Spleen (tissue), 11 donors: ENCODE data around the gene CAV1. TPM values are rescaled to one million over a fixed set of nuclear protein-coding genes. Genes with fewer than 3 reads are reported as not detected.

Experiments
- DNase-seq: peaks from one replicate; pipeline ENCODE4 v3.0.0-alpha.2; 2020
- H3K27ac ChIP-seq, 8 donors: fragments of 200-600 bp; sonication (generic) in 7 of 8; 1 replicate in 4 of 8; 2 replicates in 4 of 8; pipeline versions ENCODE4 v1.5.0 to v1.8.0; 2016 to 2021; ENCODE audit warnings: inconsistent platforms in 4 of 8, mild to moderate bottlenecking in 4 of 8, moderate library complexity in 1 of 8
- H3K27me3 ChIP-seq, 7 donors: fragments of 200-600 bp; sonication (generic) in 6 of 7; replicated peaks in 1 of 7; 1 replicate in 4 of 7; 2 replicates in 3 of 7; pipeline versions ENCODE4 v1.5.0 to v1.8.0; 2016 to 2021; ENCODE audit warnings: inconsistent platforms in 3 of 7, mild to moderate bottlenecking in 1 of 7
- H3K36me3 ChIP-seq, 6 donors: fragments of 200-600 bp; sonication (generic) in 5 of 6; 1 replicate in 4 of 6; 2 replicates in 2 of 6; pipeline versions ENCODE4 v1.5.0 to v1.8.0; 2016 to 2021; ENCODE audit warnings: inconsistent platforms in 2 of 6
- H3K4me1 ChIP-seq, 6 donors: fragments of 200-600 bp; sonication (generic) in 5 of 6; 1 replicate in 3 of 6; 2 replicates in 3 of 6; pipeline versions ENCODE4 v1.5.0 to v1.8.0; 2016 to 2021; ENCODE audit warnings: inconsistent platforms in 3 of 6
- H3K4me3 ChIP-seq, 8 donors: fragments of 200-600 bp; sonication (generic) in 7 of 8; 1 replicate in 4 of 8; 2 replicates in 4 of 8; pipeline versions ENCODE4 v1.5.0 to v1.8.0; 2016 to 2021; ENCODE audit warnings: inconsistent platforms in 4 of 8, mild to moderate bottlenecking in 4 of 8, moderate library complexity in 2 of 8
- H3K9me3 ChIP-seq, 8 donors: fragments of 200-600 bp; sonication (generic) in 7 of 8; 1 replicate in 4 of 8; 2 replicates in 4 of 8; pipeline versions ENCODE4 v1.5.0 to v1.8.0; 2016 to 2021; ENCODE audit warnings: inconsistent platforms in 4 of 8
- POLR2A ChIP-seq, 3 donors: fragments of 450-650 bp; IDR thresholded peaks; one replicate each; pipeline ENCODE4 v1.5.1; 2017; ENCODE audit warnings: antibody characterized with exemption in 3 of 3, mild to moderate bottlenecking in 1 of 3
- POLR2AphosphoS5 ChIP-seq, 3 donors: sonication (generic); formaldehyde crosslinking; IDR thresholded peaks; one replicate each; pipeline ENCODE4 v1.5.1; 2017; ENCODE audit warnings: antibody characterized with exemption in 3 of 3
- WGBS, 5 donors: extraction: QIAGEN DNeasy Blood & Tissue Kit in 3 of 5; methylation state at CpG; one replicate each; pipeline versions ENCODE4 v1.1.5 to v1.1.7; 2013 to 2018; 5-methylcytosine and 5-hydroxymethylcytosine counted together
- intact Hi-C: fragments of 100-400 bp; cut with DNase I; formaldehyde crosslinking; loops from one replicate; pipeline ENCODE4 v1.15.0; 2023; ENCODE audit warnings: low total_unique reads
- polyA plus RNA-seq, 3 donors: library from polyadenylated mRNA; stranded (reverse); fragments of 200-250 nt; gene quantifications; one replicate each; pipeline ENCODE4 v1.2.1, GENCODE V29; 2013
- total RNA-seq, 7 donors: library from RNA; depleted of rRNA in 3 of 7; stranded (reverse); fragments of >200 nt in 3 of 7; fragmentation: NEBNext Ultra II Directional in 4 of 7; extraction: Animal tissue kit (Norgen Biotek cat#: 25700) in 4 of 7; gene quantifications; one replicate each; pipeline versions ENCODE4 v1.1.0 to v1.2.1, GENCODE V29; 2016 to 2021
- TF ChIP-seq, protein P1 (sequence below), 11 experiments: fragments of 200-600 bp in 7 of 11; fragments of 450-650 bp in 4 of 11; sonication (generic) in 4 of 11; IDR thresholded peaks in 8 of 11; conservative IDR thresholded peaks in 3 of 11; 1 replicate in 7 of 11; 2 replicates in 4 of 11; pipeline versions ENCODE4 v1.4.0 to v1.8.0; 2016 to 2021; ENCODE audit warnings: antibody characterized with exemption in 11 of 11, inconsistent platforms in 4 of 11, mild to moderate bottlenecking in 1 of 11
- donor health status: healthy with polysubstance abuse.
- donor health status: DM: no; HTN: no; CAD: no; lungs with moderate emphysema.
- donor health status: DM: no; HTN: no; CAD: no.
- donor health status: Bipolar disorder and iron deficiency.
- donor health status: healthy.
- donor health status: DM: no; HTN: no; CAD: no.
- donor health status: DM: yes; HTN: yes; CAD: no.

The CAV1 gene
- total and polyA plus RNA-seq, 10 donors: 26.8 to 404 (median 183) TPM

DNA sequence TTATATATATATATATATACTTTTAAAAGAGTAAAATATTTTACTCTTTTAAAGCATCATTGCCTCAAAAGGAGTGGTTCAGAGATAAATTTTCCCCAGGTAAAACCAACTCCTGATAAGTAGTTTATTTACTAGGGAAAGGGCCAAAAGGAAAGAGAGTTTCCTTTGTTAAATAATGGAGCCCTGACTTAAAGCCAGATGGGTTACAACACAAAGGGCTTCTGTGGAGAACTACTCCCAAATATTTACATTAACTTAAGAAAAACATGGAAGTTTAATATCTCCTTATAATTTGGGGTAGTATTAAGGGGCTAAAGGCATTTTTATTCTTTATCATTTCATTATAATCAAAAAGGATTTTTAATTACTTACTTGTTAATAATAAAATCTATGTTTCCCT is 8.5 kb upstream of the CAV1 start:
- DNase-seq: no peak
- H3K4me1 ChIP-seq: peaks cover 0 to 18% (median 11%) of the 10 kb centered on the region in 6 donors
- intact Hi-C loops: no loop called here
- TF ChIP-seq POLR2AphosphoS5 (IDR thresholded peaks at IDR 0.05) (no peak), POLR2A (IDR thresholded peaks at IDR 0.05) (no peak)
- TF ChIP-seq, protein P1, sequence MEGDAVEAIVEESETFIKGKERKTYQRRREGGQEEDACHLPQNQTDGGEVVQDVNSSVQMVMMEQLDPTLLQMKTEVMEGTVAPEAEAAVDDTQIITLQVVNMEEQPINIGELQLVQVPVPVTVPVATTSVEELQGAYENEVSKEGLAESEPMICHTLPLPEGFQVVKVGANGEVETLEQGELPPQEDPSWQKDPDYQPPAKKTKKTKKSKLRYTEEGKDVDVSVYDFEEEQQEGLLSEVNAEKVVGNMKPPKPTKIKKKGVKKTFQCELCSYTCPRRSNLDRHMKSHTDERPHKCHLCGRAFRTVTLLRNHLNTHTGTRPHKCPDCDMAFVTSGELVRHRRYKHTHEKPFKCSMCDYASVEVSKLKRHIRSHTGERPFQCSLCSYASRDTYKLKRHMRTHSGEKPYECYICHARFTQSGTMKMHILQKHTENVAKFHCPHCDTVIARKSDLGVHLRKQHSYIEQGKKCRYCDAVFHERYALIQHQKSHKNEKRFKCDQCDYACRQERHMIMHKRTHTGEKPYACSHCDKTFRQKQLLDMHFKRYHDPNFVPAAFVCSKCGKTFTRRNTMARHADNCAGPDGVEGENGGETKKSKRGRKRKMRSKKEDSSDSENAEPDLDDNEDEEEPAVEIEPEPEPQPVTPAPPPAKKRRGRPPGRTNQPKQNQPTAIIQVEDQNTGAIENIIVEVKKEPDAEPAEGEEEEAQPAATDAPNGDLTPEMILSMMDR (IDR thresholded peaks at IDR 0.05 in 8 of 11, conservative IDR thresholded peaks at IDR 0.05 in 3 of 11): no peak
- H3K36me3 ChIP-seq: no peaks in the 10 kb centered on the region
- no peak overlapping the region for H3K4me3 ChIP-seq
- H3K27me3 ChIP-seq: peaks cover 0 to 4% (median 0%) of the 10 kb centered on the region in 7 donors
- no peak overlapping the region for H3K27ac ChIP-seq
- no peaks in the 10 kb centered on the region for H3K9me3 ChIP-seq

DNA sequence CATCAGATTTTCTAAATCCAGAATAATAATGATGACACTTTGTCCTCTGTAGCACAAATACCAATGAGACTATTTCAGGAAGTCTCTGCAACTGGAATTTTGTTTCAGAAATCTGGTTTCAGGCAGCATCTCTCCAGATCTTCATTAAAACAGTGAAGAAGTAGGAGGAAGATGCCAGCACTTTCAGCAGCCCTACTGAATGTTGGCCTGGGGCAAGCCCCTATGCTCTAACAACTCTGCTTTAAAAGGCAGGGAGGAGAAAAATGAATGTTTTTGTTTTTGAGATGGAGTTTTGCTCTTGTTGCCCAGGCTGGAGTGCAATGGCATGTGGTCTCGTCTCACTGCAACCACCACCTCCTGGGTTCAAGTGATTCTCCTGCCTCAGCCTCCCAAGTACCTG is 7.2 kb upstream of the CAV1 start:
- Histone ChIP-seq H3K9me3 (no peaks in the 10 kb centered on the region), H3K27ac (no peak overlapping the region), H3K4me1 (peaks cover 0 to 6% (median 4%) of the 10 kb centered on the region in 6 donors), H3K4me3 (no peak overlapping the region), H3K27me3 (peaks cover 0 to 4% (median 0%) of the 10 kb centered on the region in 7 donors), H3K36me3 (no peaks in the 10 kb centered on the region)
- no peak for DNase-seq
- intact Hi-C loops: no loop called here
- WGBS, 5 donors: 89 to 100% (median 95%) methylated on average over 1 of the region's 1 CpG
- TF ChIP-seq POLR2AphosphoS5 (IDR thresholded peaks at IDR 0.05) (no peak), POLR2A (IDR thresholded peaks at IDR 0.05) (no peak)
- TF ChIP-seq, protein P1 (IDR thresholded peaks at IDR 0.05 in 8 of 11, conservative IDR thresholded peaks at IDR 0.05 in 3 of 11): no peak

DNA sequence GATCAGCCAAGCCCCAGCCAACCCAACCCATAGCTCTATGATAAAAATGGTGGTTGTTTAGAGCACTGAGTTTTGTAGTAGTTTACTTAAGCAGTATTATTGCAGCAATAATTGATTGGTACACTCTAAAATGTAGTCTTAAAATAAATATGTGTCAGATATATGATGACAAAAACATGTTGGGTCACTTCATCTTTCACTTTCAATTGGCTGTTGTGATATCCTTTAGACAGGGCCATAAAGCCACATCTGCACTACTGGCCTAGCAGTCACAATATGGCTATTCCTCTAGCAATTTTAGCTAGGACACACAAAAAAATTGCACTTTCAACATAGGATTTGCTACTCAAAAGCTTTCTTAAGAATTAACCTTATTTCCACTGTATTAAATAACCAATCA is 5.9 kb upstream of the CAV1 start:
- DNase-seq: no peak
- Histone ChIP-seq H3K27me3 (peaks cover 0 to 12% (median 0%) of the 10 kb centered on the region in 7 donors), H3K4me3 (no peak overlapping the region), H3K27ac (no peak overlapping the region), H3K9me3 (no peaks in the 10 kb centered on the region), H3K36me3 (no peaks in the 10 kb centered on the region), H3K4me1 (peaks cover 0 to 6% (median 2%) of the 10 kb centered on the region in 6 donors)
- TF ChIP-seq POLR2A (IDR thresholded peaks at IDR 0.05) (no peak), POLR2AphosphoS5 (IDR thresholded peaks at IDR 0.05) (no peak)
- TF ChIP-seq, protein P1 (IDR thresholded peaks at IDR 0.05 in 8 of 11, conservative IDR thresholded peaks at IDR 0.05 in 3 of 11): no peak
- intact Hi-C loops: no loop called here

DNA sequence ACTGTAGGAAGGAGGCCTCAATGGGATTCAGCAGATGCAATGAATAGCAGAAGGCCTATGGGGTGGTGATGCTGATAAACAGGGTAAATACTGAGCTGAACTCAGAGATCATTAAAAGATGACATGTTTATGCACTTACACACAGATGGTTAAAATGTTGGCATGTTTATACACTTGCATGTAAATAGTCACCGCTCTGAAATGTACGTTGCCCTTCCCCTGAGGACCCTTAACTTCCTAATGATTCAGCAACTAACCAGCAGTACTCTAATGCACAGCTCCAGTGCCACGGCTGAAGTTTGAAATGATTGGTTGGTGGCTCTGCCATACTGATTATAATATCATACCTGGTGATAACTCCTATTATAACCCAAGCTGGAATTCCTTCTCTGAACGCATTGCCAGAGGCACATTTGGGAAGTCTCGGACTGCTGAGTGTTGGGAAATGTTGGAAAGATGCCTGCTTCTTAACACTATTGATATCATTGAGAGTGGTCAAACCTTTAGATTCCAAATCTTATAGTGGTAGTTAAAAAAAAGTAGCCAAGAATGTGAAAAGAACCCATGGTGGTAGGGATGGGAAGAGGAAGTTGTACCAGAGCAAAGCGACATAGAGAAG is 3.7 kb upstream of the CAV1 start:
- Histone ChIP-seq H3K27ac (no peak overlapping the region), H3K4me3 (no peak overlapping the region), H3K9me3 (no peaks in the 10 kb centered on the region), H3K27me3 (peaks cover 0 to 34% (median 17%) of the 10 kb centered on the region in 7 donors), H3K36me3 (no peaks in the 10 kb centered on the region), H3K4me1 (peaks cover 0 to 25% (median 22%) of the 10 kb centered on the region in 6 donors)
- whole genome bisulfite sequencing, 5 donors: 82 to 92% (median 87%) methylated on average over 6 of the region's 6 CpGs
- DNase-seq: no peak
- intact Hi-C loops: loop anchor here (10.0 kb wide), 2 partner anchors 64 to 266 kb away; no protein-coding TSS in a partner anchor
- TF ChIP-seq POLR2AphosphoS5 (IDR thresholded peaks at IDR 0.05) (no peak), POLR2A (IDR thresholded peaks at IDR 0.05) (no peak)
- TF ChIP-seq, protein P1 (IDR thresholded peaks at IDR 0.05 in 8 of 11, conservative IDR thresholded peaks at IDR 0.05 in 3 of 11): no peak
